Measurements from ENCODE around the gene CERS3.

DNA sequence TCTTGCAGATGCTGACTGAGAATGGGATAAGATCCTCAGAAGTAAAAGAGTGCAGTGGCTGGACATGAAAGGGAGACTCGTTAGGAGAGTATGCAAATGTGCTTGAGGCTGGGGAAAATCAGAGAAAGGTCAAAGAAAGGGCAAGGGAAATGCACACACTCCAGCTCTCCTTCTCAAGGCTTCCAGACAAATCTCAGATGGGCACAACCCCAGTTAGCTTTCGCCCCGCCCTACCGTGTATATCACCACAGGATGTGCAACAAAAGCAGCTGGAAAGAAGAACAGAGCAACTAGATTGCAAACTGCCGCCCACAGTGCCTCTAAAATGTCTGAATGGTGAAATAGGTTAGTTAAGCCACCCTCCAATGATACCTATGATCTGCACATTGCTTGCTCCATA is 63.9 kb downstream of the CERS3 start:
- TF ChIP-seq, protein P1, sequence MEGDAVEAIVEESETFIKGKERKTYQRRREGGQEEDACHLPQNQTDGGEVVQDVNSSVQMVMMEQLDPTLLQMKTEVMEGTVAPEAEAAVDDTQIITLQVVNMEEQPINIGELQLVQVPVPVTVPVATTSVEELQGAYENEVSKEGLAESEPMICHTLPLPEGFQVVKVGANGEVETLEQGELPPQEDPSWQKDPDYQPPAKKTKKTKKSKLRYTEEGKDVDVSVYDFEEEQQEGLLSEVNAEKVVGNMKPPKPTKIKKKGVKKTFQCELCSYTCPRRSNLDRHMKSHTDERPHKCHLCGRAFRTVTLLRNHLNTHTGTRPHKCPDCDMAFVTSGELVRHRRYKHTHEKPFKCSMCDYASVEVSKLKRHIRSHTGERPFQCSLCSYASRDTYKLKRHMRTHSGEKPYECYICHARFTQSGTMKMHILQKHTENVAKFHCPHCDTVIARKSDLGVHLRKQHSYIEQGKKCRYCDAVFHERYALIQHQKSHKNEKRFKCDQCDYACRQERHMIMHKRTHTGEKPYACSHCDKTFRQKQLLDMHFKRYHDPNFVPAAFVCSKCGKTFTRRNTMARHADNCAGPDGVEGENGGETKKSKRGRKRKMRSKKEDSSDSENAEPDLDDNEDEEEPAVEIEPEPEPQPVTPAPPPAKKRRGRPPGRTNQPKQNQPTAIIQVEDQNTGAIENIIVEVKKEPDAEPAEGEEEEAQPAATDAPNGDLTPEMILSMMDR (IDR thresholded peaks at IDR 0.05; ENCODE audit: insufficient read depth, low read length, poor library complexity, severe bottlenecking), result no peak
- TF ChIP-seq EZH2phosphoT487 (conservative IDR thresholded peaks at IDR 0.05; ENCODE audit: low read length), result no peak
